ENCODE results near the gene ZNF423.

The ZNF423 gene

GRCh38 chr16:49747654-49748053, 108.3 kb downstream of the ZNF423 start:
- no peak for DNase-seq

DNA sequence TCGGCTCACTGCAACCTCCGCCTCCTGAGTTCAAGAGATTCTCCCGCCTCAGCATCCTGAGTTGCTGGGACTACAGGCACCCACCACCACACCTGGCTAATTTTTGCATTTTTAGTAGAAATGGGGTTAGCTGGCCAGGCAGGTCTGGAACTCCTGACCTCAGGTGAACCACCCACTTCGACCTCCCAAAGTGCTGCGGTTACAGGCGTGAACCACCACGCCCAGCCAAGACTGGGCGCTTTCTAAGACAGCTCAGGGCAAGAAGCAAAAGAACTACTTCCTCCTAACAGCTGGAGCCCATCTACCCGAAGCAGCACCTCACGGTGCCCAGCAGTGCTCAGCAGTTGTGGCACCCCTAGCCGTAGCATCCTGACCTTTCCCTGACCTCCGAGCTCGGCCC, 109.4 kb downstream of the ZNF423 start:
- no peak for DNase-seq

DNA sequence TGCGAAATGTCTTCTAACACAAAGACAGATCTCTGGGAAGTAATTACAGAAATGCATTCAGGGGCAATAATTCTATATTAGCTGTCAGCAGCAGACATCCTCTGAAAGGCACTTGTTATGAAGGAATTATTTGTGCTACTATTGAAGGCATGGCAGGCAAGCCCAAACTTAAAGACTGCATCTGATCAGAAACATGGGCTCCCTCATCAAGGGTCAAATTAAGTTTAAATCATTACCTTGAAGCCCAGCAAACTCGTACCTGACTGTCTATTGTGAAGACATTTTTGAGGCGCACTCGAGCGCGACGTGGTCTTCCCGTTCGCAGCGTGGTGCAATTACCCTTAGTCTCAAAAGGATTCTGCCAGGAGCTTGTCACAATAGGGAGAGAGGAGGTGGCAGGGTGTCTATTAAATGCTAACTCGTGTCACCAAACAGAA, 110.6 kb downstream of the ZNF423 start:
- DNase-seq: no peak

GRCh38 chr16:49744244-49745220, 111.4 kb downstream of the ZNF423 start:
- no peak for DNase-seq

- no peak for DNase-seq
Observed at GRCh38 chr16:49743658-49744057, 112.3 kb downstream of the ZNF423 start.

GRCh38 chr16:49743203-49743464, 112.8 kb downstream of the ZNF423 start:
- no peak for DNase-seq

GRCh38 chr16:49742428-49743202, 113.3 kb downstream of the ZNF423 start:
- DNase-seq: no peak

- no peak for DNase-seq
Observed at GRCh38 chr16:49740256-49740655, 115.7 kb downstream of the ZNF423 start.

DNA sequence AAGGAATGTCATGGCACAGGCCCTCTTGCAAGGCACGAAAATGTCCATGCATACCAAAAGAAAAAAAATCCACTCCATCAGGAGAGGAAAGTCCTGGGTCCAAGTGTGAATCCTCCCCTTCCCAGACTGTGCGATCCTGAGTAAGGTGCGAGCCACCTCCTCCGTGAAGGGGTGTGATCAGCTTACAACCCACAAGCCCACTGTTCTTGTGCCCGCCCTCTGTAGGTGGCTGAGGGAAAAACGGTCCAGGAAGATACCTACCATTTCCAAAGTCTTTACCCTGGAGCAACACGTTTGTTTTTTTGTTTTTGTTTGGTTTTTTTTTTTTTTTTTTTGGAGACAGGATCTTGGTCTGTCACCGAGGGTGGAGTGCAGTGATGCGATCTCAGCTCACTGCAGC, 116.5 kb downstream of the ZNF423 start:
- DNase-seq: no peak

DNA sequence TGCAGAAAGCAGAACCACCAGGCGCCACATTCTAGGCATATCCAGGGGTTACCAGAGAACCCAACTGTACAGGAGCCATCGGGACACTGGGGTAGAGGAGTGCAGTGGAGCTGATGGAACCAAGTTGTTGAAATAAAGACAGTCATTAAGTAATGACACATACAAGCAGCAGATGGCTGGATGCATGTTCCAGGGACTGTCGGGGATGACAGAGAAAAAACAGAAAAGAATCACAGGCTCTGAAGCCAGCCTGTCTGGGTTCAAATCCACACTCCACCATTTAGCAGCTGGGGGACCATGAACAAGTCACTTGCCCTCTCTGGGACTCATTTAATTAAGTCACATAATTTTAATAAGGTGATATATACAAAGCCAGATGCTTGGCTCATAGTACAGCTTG, 117.1 kb downstream of the ZNF423 start:
- no peak for DNase-seq

DNA sequence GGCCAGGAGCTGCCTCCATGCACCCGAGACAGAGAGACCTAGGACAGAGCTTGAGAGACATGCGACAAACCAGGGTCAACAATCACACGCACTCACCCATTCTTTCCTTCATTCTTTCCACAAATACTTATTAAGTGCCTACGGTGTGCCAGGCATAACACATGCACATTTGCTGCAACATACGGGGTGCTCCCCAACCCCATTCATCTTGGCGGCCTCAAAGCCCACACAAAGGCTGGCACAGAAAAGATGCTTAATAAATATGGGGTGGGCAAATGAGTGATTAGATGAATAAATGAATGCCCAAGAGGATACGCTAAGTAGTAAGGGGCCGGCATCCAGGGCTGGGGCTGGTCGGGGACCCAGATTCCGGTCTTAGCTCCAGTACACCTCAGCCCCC, 117.9 kb downstream of the ZNF423 start:
- DNase-seq: no peak

DNA sequence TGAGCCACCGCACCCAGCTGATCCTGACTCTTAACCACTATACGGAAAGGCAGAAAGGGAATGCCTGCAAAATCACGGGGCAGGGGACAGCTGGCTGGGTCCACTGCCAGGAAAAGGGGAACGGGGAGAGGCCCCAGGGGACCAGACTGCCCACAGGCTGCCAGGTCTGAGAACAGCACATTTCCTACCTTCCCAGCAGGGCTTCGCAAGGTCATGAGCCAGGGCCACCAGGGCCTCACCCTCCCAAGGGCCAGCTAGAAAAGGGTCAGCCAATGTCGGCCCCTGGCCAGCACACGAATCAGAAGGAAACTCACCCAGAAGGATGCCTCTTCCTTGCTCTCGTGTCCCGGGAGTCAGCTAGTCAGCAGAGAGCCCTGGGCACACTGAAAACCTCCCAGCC, 118.4 kb downstream of the ZNF423 start:
- DNase-seq: no peak

DNA sequence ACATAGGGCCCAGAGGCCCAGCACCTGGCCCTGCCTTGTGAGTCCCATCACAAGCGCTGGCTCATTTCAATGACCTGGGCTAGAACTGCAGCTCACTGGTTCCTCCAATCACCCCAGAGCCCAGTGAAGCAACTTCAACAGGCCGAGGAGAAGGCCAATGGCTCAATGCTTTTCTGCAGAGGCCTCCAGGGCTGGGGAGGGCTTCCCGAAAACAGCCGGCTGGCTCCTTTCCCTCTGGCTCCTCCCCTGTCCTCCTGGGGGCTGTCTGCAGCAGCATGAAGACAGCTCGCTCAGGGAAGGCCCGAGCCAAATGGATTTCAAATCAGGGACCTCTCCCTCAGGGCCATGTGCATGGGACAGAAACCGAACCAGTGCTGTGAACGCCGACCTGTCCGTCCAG, 121.6 kb downstream of the ZNF423 start:
- DNase-seq: no peak

GRCh38 chr16:49733313-49734009, 122.5 kb downstream of the ZNF423 start:
- no peak for DNase-seq

GRCh38 chr16:49731911-49732310, 124.0 kb downstream of the ZNF423 start:
- DNase-seq: no peak

GRCh38 chr16:49730772-49731171, 125.1 kb downstream of the ZNF423 start:
- DNase-seq: no peak

DNA sequence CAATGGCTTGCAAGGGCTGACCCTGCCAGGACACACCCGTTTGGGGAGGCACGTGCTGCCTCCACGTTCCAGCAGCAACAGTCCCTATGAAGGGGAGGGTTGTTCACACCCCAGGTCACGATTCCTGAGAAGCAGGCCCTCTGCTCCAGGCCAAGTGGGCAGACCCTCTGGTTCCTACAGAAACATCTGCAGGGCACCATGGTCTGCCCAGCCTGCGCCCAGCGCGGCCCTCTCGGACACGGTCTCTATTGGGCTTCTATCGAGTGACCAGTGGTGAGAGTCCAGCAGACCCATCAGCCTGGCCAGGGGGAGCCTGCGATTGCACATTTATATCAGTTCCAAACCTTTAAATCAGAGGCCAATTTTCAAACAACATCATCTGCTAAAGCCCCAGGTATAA, 128.3 kb downstream of the ZNF423 start:
- DNase-seq: no peak

DNA sequence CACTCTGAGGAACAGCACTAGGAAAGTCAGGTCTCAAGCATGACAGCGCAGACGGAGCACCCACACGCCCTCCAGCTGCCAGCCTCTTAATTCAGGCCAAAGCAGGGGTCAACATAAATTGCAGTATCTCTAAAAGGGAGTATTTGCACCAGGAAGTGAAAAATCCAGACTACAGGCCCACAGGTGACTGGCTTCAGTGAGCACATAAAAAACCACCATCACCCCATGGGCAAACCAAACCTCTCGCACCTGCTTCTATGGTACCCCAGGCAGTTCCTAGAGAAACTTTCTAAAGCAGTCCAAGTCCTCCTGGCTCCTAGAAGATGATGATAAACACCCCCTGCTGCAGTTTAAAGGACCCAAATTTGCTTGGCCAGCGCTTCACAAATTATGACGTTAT, 129.8 kb downstream of the ZNF423 start:
- DNase-seq: no peak

- DNase-seq: no peak
Observed at GRCh38 chr16:49725651-49726050, 130.3 kb downstream of the ZNF423 start.

DNA sequence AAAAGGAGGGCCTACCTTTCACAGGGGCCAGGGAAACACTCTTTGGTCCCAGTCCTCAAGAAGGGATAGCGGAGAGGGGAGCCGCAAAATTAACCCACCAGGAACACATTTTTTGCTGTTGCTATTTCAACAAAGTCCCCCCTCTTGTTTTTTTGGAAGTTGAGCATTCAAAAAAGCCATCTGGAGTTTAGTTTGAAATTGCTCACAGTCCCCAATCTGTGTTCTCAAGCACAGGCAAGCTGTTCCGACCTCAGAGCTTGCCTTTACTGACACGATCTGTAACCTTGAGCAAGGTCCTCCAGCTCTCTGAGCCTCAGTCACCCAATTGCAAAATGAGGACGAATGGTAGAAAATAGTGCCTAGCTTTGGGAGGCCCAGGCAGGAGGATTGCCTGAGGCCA, 131.1 kb downstream of the ZNF423 start:
- DNase-seq: no peak

GRCh38 chr16:49723310-49723709, 132.6 kb downstream of the ZNF423 start:
- DNase-seq: no peak

- DNase-seq: no peak
Observed at GRCh38 chr16:49720225-49720624, 135.7 kb downstream of the ZNF423 start.

- no peak for DNase-seq
Observed at GRCh38 chr16:49717689-49718088, 138.2 kb downstream of the ZNF423 start.

Data from effector CD4-positive, alpha-beta T cell (primary cell).